ENCODE measurements around the gene COL15A1.

Gene COL15A1

GRCh38 chr9:99066571-99066970 lies 122.9 kb downstream of the COL15A1 start:
- Mint-ChIP-seq H3K27me3 (ENCODE audit: low read depth, poor library complexity) (peaks cover 15% of the 10 kb centered on the region), H3K36me3 (ENCODE audit: low read depth) (no peaks in the 10 kb centered on the region), H3K9me3 (no peaks in the 10 kb centered on the region), H3K4me1 (peaks cover 41% of the 10 kb centered on the region), H3K27ac (peak overlapping the region; percentile 11), H3K4me3 (no peak overlapping the region)
- TF ChIP-seq, protein P1, sequence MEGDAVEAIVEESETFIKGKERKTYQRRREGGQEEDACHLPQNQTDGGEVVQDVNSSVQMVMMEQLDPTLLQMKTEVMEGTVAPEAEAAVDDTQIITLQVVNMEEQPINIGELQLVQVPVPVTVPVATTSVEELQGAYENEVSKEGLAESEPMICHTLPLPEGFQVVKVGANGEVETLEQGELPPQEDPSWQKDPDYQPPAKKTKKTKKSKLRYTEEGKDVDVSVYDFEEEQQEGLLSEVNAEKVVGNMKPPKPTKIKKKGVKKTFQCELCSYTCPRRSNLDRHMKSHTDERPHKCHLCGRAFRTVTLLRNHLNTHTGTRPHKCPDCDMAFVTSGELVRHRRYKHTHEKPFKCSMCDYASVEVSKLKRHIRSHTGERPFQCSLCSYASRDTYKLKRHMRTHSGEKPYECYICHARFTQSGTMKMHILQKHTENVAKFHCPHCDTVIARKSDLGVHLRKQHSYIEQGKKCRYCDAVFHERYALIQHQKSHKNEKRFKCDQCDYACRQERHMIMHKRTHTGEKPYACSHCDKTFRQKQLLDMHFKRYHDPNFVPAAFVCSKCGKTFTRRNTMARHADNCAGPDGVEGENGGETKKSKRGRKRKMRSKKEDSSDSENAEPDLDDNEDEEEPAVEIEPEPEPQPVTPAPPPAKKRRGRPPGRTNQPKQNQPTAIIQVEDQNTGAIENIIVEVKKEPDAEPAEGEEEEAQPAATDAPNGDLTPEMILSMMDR (IDR thresholded peaks at IDR 0.05), result no peak
- DNase-seq, result no peak

DNA sequence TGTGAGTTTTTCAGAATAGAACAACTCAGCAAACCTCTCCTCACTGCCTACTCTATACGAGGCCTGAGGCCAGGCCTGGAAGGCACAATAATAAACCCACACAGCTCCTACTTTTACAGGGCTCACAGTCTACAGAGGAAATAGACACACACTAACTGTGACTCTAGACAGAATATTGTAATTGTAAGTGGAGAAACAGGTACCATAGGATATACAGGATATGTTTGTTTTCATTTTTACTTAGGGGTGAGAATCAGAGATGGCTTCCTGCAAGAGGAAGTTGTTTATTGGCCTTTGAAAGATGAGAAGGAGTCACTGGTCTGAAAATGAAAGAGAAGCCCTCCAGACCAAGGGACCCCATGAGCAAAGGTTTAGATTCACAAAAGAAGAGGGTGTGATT lies 125.4 kb downstream of the COL15A1 start:
- TF ChIP-seq, protein P1 (IDR thresholded peaks at IDR 0.05), result no peak
- Mint-ChIP-seq H3K4me3 (no peak overlapping the region), H3K36me3 (ENCODE audit: low read depth) (no peaks in the 10 kb centered on the region), H3K27ac (peak overlapping the region; percentile 73), H3K4me1 (peaks cover 28% of the 10 kb centered on the region), H3K27me3 (ENCODE audit: low read depth, poor library complexity) (peaks cover 4% of the 10 kb centered on the region), H3K9me3 (no peaks in the 10 kb centered on the region)
- DNase-seq, result no peak

GRCh38 chr9:99069546-99069945 lies 125.8 kb downstream of the COL15A1 start:
- Mint-ChIP-seq H3K4me1 (peaks cover 27% of the 10 kb centered on the region), H3K27ac (no peak overlapping the region), H3K27me3 (ENCODE audit: low read depth, poor library complexity) (peaks cover 4% of the 10 kb centered on the region), H3K9me3 (no peaks in the 10 kb centered on the region), H3K36me3 (ENCODE audit: low read depth) (no peaks in the 10 kb centered on the region), H3K4me3 (no peak overlapping the region)
- DNase-seq, result no peak
- TF ChIP-seq, protein P1 (IDR thresholded peaks at IDR 0.05), result no peak

DNA sequence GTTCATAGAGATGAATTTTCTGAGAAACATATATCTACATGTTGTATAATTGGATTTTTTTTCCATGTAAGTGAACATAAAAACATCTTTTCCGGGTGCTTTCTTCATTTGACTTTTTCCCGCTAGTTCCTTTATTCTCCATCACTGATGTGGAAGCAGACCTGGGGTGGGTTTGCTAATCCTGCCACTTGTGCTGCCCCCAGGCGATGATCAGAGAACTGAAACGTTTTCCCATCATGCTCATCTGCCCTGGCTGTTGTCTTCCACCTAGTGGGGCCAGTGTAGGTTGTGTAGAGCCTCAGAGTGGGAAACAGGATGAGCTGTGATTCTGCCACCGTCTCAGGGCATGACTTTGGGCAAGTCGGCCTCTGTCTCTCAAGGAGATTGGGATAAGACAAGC lies 127.0 kb downstream of the COL15A1 start:
- no peaks in the 10 kb centered on the region for H3K9me3 Mint-ChIP-seq
- peaks cover 33% of the 10 kb centered on the region for H3K4me1 Mint-ChIP-seq
- H3K27ac Mint-ChIP-seq, result no peak overlapping the region

GRCh38 chr9:99071313-99072039 lies 127.8 kb downstream of the COL15A1 start:
- Mint-ChIP-seq H3K9me3 (no peaks in the 10 kb centered on the region), H3K4me3 (no peak overlapping the region), H3K36me3 (ENCODE audit: low read depth) (no peaks in the 10 kb centered on the region), H3K27me3 (ENCODE audit: low read depth, poor library complexity) (peaks cover 4% of the 10 kb centered on the region), H3K27ac (peak overlapping the region; percentile 71), H3K4me1 (peaks cover 33% of the 10 kb centered on the region)
- TF ChIP-seq, protein P1 (IDR thresholded peaks at IDR 0.05), result no peak
- DNase-seq, result no peak

More for the DNA sequence above, 127.0 kb downstream of the COL15A1 start:
- Mint-ChIP-seq H3K36me3 (ENCODE audit: low read depth) (no peaks in the 10 kb centered on the region), H3K4me3 (no peak overlapping the region), H3K27me3 (ENCODE audit: low read depth, poor library complexity) (peaks cover 4% of the 10 kb centered on the region)
- no peak for DNase-seq
- TF ChIP-seq, protein P1 (IDR thresholded peaks at IDR 0.05), result no peak

DNA sequence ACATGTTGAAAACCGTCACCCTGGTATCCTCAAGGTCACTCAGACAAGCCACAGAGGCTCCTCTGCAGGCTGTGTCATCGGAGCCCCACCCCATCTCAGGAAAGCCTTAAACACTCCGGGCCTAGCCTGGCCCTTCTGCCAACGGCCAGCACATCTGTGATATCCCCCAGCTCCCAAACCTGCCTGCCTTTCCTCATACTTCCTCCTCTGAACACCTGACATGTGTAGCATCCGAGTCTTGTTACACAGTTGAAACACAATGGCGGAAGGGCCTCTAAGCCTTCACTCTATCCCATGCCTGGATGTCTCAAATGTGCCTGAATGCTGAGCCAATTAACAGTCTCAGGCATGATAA lies 128.3 kb downstream of the COL15A1 start:
- no peaks in the 10 kb centered on the region for H3K27me3 Mint-ChIP-seq (ENCODE audit: low read depth, poor library complexity)
- no peak overlapping the region for H3K4me3 Mint-ChIP-seq
- no peaks in the 10 kb centered on the region for H3K9me3 Mint-ChIP-seq
- H3K27ac Mint-ChIP-seq, result no peak overlapping the region
- no peak for DNase-seq
- H3K4me1 Mint-ChIP-seq, result peaks cover 28% of the 10 kb centered on the region
- TF ChIP-seq, protein P1 (IDR thresholded peaks at IDR 0.05), result no peak
- H3K36me3 Mint-ChIP-seq (ENCODE audit: low read depth), result no peaks in the 10 kb centered on the region
